ENCODE data around the gene CENPT.
"Not testable (repeated sequence)": the region's sequence is repeated elsewhere in the genome, so short reads cannot be mapped to it uniquely, and the experiment has no call there.

The CENPT gene

GRCh38 chr16:67873435-67874370, 26.2 kb upstream of the CENPT start:
- no peak for DNase-seq

- DNase-seq = peak; percentile 92
Measured at GRCh38 chr16:67872631-67873434, 25.3 kb upstream of the CENPT start, which contains the start of gene EDC4. Gene EDC4, plus strand, starts transcription at chr16:67873052. Its CDS starts 210 bp downstream, at chr16:67873262.

- DNase-seq = no peak
Measured at GRCh38 chr16:67872131-67872630, 24.7 kb upstream of the CENPT start.

- DNase-seq = no peak
Measured at GRCh38 chr16:67871256-67871655, 23.8 kb upstream of the CENPT start.

GRCh38 chr16:67869653-67870052, 22.2 kb upstream of the CENPT start:
- no peak for DNase-seq

- DNase-seq = no peak
Measured at GRCh38 chr16:67868290-67868689, 20.8 kb upstream of the CENPT start.

GRCh38 chr16:67865318-67865717, 17.8 kb upstream of the CENPT start:
- peak; percentile 16 for DNase-seq

GRCh38 chr16:67864594-67864993, 17.1 kb upstream of the CENPT start:
- no peak for DNase-seq

- DNase-seq = not testable (repeated sequence)
Measured at GRCh38 chr16:67864044-67864443, 16.6 kb upstream of the CENPT start.

- no peak for DNase-seq
Measured at GRCh38 chr16:67862623-67863583, 15.4 kb upstream of the CENPT start.

GRCh38 chr16:67861877-67862276, 14.4 kb upstream of the CENPT start:
- no peak for DNase-seq

GRCh38 chr16:67860589-67861398, 13.3 kb upstream of the CENPT start:
- no peak for DNase-seq

- DNase-seq = no peak
Measured at GRCh38 chr16:67858500-67858899, 11.0 kb upstream of the CENPT start.

- peak; percentile 46 for DNase-seq
Measured at GRCh38 chr16:67857547-67858233, 10.2 kb upstream of the CENPT start.

GRCh38 chr16:67856927-67857546, 9.5 kb upstream of the CENPT start:
- DNase-seq = no peak

GRCh38 chr16:67855789-67856188, 8.3 kb upstream of the CENPT start:
- no peak for DNase-seq

GRCh38 chr16:67853670-67854069, 6.2 kb upstream of the CENPT start:
- no peak for DNase-seq

GRCh38 chr16:67848118-67848517, 625 bp upstream of the CENPT start:
- DNase-seq = no peak

- peak; percentile 96 for DNase-seq
Measured at GRCh38 chr16:67846320-67847063, 1.0 kb downstream of the CENPT start, which contains the start of gene NUTF2. Gene NUTF2, plus strand, starts transcription at chr16:67846933. Its CDS starts 18,198 bp downstream, at chr16:67865131.

- no peak for DNase-seq
Measured at GRCh38 chr16:67846063-67846319, 1.5 kb downstream of the CENPT start.

Data from activated naive CD4-positive, alpha-beta T cell treated with Interleukin-2 at 50 U/mL for 16 hours (primary cell).